Fibroblast of peridontal ligament (primary cell): ENCODE data around the gene DLG3.
A peak's percentile ranks its signal among the peaks of the same experiment; 100 is the strongest.
"Not testable (repeated sequence)": the region's sequence is repeated elsewhere in the genome, so short reads cannot be mapped to it uniquely, and the experiment has no call there.

Source experiments
- DNase-seq: peaks from one replicate; pipeline ENCODE4 v3.0.0-alpha.2; 2010; ENCODE audit errors: extremely low read depth

Gene DLG3

DNA sequence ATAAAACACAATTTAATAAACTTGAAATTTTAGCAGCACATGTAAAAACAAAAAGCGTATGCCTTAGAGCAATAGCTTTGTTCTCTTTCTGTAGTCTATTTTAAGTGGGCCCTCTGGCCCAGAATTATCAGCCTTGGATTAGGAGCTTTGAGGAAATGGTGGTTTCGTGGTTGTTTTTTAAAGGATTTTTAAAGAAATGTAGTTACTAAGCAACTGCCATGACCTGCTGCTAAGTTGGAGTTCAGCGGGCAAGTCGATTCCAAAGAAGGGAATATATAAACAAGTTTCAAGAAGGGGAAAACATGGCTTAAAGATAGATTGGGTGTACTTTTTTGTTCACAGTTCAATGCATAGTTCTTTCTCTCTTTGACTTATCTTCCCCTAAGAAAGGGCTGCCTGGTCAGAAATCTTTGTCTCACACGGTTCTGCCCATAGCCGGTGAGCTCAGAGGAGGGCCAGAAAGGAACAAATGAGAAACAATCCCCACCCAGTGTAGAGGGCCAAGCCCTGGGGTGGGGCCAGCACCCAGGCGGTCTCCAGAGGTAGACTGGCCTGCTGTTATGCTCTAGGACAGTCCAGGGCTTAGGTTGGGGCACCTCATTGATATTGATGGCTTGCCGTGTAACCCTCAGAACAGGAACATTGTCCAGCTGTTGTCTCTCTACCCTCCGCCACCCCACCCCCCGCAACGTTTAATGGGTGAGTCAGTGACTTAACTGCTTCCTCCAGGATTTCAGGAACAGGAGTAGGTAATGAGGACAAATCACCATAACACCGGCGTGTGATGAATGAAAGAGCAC lies 32.5 kb downstream of the DLG3 start:
- peak; percentile 47 for DNase-seq

DNA sequence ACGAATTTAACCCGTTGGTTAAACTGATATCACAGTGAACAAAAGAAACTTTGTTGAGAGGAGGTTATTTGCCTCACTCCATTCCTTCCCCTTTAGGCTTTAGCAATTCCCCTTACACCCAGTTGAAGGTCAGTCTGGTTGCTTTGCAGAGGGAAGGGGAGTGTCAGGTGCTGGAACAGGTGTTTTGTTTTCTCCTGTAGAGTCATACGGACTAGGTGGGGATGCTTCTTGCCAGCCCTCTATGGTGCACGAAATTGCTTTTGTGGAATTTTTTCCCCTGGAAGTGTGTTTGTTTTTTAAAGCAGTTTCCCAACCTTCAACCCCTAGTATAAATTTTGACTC lies 33.1 kb downstream of the DLG3 start:
- DNase-seq, result no peak

DNA sequence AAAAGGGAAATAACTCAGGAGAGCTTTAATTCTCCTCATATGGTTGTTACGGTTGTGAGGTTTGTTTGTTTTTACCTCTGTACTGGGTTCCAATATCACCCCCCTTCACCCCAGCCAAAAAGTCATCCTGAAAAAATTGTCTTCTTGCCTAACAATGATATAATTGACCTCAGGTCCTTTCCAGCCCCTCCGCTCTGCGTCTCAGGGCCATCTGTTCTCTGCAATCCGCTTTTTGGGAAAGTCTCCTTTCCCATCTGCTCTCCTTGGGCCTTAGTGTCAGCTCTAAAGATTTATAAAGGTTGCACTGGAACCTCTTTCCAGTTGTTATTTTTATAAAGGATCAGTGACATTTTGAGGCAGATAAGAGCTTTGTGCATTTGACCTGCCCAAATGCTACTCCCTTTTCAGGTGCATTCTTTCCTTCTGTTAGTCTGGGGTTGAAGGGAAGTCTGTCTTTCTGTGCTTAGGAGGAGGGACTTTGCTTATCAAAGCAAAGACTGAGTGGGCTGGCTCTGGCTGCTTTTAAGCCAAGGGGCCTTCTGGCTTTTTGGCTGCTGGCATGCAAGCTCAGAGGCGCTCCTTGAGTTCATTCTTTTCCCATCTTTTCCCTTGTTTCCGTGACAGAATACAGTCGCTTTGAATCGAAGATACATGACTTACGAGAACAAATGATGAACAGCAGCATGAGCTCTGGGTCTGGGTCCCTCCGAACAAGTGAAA lies 34.1 kb downstream of the DLG3 start:
- no peak for DNase-seq

DNA sequence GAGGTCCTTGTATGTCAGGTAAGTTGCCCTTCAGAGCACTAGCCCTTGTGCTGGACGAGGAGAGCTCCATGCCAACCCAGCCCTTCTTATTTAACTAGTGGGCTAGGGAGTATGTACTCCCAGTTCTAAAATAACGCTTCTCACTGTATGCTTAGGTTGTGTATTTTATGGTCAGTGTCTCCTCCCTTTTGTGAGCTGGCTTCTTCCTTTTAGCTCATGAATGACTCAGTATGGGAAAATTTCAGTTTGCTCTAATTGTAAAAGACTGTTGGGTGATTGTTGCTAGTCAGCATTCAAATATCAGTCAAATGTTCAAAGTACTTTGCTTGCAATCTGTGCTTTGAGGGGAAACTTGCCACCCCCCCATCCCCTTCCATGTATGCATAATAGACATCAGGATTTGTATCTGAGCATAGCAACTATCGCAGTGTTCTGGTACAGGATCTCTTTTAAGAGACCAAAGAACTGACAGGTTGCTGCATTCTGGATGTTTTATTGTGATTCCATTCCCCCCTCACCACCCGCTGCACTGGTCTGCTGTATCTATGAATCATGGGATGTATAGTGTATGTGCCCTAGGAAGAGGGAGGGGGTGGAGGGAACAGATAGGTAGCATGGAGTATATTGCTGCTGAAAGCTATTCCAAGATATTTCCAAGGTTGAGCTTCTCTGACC lies 34.7 kb downstream of the DLG3 start:
- peak; percentile 83 for DNase-seq

DNA sequence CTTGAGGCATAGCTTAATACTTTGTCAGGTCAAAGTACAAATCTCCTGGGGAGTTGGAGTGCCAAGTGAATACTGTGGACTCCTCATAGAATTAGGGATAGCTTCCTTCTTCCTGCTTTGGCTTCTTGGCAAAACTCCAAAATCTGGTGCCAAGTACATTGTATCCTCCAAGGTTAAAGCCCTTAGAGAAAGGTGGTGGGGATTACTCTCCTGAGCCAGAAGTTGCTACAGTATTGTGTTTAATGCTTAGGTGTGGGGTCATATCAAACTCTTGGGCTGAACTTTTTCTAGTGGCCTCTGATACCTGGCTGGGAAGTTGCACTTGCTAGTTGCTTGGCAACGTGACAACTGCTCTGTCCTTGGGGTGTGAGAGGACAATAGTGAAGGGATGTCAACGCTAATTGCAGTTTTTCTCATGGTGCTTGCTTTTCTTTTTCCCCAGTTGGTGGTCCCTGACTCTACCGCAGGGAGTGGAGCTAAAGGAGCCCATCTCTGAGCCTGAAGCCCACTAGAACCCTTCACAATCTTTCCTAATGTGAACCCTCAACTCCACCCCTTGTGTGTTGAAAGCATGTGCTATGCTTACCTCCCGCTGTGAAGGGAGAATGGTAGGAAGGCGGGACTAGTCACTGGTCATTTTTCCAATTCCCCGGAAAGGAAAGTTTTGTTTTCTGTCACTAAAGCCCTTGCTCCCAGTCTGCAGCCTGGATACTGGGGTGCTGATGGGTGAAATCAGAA lies 35.5 kb downstream of the DLG3 start:
- peak; percentile 29 for DNase-seq

DNA sequence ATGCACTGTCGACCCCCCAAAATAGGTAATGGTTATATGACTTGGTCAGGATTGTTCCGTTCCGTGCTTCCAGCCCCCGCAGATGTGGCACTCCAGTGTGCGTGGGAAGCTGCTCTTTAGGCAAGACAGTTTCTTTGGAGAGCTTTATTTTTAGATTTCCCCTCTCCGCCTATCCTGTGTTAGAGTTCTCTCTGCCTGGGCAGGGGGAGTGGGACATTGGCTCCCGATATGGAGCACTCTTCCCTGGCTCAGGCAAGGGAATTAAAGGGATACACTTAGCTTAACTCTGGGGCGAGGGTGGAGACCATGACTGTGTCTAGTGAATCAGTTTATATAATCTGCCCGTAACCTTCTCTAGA lies 36.0 kb downstream of the DLG3 start:
- DNase-seq, result peak; percentile 25

DNA sequence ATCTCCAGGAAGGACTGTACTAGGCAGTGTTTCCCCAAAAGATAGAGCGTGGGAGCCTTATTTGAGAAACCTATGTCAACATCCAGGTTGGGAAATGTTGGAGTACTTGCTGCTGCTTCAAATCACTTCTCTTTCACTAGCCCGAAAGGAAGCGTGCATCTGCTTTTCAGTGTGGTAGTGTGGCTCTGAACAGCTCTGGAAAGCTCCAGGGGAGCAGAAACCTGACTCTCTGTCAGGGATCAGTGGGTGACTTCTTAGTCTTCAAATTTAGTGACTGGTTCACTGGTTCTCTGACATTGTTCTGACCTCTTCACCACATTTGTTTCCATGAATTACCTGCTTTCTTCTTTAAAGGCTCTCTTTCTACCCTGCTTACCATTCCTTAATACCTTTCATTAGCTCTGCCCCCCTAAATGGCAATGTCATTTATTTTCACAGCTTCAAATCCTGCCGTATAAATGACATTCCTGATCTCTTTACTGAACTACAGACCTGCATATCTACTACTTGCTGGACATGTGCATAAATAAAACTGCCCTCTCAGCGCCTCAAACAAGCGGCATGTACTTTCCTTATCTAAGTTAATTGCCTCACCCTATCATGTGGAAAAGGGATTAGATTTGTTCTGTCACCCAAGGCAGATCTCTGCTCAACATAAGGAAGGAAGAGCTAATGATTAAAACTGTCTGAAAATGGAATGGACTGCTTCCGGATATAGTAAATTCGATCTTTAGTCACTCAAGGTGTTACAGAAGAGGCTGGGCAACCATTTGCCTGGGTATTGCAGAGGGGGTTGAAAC lies 37.0 kb downstream of the DLG3 start:
- DNase-seq, result no peak

DNA sequence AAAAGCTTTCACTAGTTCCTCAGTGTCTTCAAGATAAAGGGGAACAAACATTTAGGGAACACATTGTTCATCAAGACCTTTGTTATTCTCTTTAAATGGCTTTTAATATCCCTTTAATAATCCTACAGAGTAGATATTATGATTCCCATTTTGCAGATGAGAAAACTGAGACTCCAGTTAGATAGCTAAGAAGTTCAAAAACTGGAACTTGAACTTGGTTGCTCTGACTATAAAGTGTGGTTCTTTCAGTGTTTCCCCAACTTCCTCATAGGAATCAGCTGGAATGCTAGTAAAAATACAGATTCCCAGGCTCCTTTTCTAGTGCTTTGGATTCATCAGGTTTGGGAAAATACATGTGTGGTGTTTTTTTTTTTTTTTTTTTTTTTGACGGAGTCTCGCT lies 37.7 kb downstream of the DLG3 start:
- no peak for DNase-seq

DNA sequence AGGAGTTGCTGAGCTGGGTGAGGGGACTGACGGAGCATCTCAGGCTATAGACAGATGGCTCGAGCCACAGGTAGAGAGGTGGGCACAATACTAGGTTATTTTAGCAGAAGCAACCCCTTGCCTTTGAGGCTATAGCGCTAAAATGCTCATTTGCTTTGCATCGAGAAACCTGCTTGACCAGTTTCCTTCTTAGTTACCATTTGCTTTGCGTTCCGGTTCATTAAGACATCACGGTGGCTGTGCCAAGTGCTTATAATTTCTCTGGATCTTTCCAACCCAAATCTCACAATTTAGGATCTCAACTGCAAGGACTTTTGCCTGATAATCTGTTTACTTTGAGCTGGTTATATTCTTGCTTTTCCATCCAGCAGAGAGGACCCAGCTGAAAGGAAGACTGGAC lies 40.8 kb downstream of the DLG3 start:
- no peak for DNase-seq

DNA sequence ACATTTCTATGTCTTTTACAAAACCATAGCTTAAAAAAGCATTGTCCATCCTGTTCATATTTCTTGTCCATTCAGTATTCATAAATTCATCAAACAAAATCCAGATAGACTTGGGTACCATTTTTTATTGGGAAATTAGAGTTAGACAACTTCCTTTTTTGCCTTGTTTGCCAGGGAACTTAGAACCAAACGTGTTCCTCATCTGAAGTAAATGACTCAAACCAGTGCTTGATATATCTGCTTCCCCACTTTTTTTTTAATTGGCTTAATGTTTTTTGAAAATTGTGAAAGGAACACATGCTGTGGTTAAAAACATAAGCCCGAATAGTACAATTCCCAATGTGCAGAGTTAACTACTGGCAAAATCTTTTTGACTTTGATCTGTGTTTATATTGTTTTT lies 44.2 kb downstream of the DLG3 start:
- DNase-seq, result no peak

DNA sequence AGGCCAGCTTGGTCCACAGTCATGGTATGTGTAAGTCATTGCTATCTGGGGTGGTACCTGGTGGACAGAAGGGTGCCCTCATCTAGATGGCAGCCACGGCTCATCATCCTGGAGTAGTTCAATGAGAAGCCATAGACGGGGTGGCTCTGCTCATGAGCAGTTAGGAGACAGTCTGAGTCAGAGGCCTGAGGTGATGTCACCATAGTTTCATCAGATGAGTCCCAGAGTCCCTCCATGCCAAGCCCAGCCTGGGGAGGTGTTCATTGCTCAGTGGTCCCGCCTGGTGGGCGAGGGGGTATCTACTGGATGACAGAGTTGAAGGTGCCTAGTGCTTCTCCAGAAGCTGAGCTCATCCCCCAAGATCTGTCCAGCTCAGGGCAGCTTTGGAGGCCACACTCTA lies 49.8 kb downstream of the DLG3 start:
- DNase-seq, result no peak

DNA sequence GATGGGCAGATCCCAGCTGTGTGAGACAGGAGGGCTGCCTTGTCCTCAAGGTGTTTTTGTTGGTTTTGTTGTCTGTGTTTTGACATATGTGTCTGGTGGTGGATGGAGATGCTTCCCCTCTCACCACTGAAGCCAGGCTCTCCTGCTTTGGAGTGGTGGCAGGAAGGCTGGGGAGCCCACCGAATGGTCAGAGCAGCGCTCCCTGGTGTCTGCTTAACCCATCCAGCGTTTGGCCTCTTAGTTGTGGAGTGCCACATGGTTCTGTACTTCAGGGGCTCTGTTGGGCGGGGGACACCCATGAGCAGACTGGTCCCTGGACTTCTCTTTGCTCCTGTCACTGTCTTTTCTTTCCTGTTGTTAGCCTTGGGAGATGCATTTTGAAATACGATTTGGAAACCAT lies 51.9 kb downstream of the DLG3 start:
- DNase-seq, result no peak

DNA sequence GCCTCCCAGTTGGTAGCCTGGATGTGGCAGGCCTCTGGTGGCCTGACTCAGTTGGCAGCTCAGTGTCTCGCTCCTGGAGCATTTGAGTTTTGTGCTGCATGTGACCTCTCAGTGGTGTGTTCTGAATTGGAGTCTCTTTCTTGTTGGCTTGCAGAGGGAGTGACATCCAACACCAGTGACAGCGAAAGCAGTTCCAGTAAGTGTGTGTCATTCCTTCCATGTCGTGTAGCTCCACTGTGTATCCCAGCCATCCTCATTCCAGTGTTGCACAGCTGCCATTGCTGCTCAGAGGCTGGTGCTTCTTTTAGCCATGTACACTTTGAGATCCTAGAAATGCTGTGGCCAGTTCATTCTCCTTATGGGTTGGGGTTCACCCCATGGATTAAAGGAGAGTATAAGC lies 52.4 kb downstream of the DLG3 start:
- no peak for DNase-seq

DNA sequence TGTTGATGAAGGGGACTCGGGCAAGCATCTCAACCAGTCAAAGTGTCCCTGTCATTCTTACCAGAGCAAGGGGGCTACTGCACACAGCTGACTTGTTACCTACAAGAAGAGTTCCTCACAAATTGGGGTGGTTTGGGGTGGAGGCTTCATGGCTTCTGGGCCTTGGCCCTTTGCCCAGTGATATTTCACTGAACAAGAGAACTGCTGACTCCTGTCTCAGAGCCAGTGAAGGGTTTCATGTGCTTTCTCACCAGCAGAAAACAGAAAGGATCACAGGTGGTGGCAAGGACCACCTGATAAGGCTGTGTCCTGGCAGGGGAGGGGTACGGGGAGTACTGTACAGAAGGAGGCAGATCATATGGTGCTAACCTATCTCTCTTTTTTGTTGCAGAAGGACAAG lies 53.5 kb downstream of the DLG3 start:
- DNase-seq, result no peak

DNA sequence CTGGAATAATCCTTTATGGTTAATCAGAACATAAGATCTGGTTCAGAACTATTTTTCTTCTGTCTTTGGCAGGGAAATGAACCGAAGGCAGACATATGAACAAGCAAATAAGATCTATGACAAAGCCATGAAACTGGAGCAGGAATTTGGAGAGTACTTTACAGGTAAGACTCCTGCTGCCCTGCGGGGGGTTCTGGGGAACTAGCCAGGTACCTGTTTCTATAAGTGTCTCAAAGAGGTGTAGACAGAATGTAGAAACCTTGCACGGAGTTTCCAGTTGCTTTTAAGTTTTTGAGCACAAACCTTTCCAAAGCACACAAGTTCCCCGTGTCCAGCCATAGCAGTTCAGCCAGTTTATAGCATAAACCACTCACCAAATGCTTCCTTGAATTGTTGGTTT lies 56.2 kb downstream of the DLG3 start:
- DNase-seq, result no peak

DNA sequence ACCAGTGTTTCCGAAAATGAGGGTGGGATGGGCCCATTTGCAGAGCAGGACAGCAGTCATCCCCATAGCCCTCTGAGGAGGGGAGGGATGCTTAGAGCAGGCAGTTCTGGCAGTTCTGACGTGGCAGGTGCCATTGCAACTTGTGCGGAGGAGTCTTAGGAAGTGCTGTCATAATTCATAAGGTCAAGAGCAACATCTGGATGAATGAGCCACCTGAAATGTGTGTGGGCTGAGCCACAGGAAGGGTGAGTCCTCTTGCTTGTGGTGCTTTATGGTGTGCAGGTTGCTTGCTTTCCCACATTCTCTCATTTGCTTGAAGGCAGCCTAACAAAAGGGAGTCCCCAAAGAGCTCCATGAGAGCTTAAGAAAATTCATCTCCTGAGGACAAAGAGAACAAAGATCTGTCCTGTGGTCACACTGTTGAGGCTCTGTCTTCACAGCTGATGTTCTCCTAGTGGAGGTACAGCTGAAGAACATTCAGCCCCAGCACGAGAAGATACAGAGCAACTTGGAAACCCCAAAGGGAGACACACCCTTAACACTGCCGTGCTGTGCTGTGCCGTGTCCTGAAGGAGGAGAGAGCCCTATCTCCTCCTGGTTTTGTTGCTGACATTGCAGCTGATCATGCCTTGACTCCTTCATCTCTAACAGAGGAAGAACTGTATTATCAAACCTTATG lies 60.3 kb downstream of the DLG3 start:
- no peak for DNase-seq

DNA sequence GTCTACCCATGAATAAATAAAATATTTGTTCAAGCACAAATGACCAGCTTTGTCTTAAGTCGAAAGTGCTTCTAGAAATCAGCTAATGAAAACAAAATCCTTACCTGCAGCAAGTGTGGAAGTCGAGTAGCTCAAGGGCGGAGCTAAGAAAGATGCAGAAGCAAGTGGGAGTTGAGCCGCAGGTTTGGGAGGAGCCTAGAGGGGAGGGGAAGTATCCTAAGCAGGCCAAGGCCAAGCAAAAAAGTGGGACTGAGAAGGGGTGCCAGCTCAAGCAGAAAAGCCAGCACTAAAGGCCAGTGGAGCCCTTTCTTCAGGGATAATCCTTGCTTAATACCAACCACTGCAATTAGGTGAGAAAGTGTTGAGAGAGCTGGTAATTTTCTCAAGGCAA lies 60.8 kb downstream of the DLG3 start:
- no peak for DNase-seq

DNA sequence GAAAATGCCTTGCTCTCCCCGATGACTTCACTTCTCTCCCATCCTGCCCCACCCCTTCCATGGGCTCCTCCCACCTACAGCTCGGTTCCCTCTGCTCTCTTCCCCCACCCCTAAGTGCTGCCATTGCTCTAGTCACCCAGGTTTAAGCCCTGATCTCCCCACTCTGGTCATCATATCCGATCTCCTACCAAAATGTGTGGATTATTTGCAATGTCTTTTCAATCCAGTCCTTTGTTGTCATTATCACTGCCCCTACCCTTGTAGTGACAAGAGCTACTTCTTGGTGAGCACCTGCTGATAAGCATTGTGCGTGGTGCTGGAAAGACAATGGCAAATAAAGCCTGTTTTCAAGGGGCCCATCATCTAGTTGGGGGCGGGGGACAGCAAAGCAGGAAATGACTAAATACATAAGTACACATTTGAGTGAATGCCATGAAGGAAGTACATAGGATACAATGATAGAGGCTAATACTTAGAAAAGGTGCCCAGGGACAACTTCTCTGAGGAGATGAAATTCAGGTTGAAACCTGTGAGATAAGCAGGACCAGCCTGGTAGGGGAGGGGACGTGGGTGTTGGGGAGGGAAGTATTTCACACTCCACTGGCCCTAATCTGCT lies 63.8 kb downstream of the DLG3 start:
- no peak for DNase-seq

DNA sequence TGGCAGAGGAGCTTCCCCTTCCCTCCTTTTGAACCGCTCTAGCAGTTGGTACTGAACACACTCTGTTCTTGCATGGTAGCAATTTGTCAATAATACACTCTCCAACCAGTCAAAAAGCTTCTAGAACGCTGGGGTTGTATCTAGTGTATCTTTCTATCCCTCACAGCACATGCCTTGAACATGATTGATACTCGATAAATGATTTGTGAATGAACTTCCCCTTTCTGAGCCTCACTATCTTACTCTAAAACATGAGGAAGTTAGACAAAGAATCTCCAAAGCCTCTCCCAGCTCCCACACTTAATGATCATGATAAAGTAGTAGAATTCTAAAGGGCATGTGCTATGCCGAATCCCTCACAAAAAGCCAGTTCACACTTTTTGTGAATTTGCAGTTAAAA lies 64.4 kb downstream of the DLG3 start:
- DNase-seq, result no peak

DNA sequence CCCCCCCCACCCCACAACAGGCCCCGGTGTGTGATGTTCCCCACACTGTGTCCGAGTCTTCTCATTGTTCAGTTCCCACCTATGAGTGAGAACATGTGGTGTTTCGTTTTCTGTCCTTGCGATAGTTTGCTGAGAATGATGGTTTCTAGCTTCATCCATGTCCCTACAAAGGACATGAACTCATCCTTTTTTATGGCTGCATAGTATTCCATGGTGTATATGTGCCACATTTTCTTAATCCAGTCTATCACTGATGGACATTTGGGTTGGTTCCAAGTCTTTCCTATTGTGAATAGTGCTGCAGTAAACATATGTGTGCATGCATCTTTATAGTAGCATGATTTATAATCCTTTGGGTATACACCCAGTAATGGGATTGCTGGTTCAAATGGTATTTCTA lies 70.6 kb downstream of the DLG3 start:
- not testable (repeated sequence) for DNase-seq

DNA sequence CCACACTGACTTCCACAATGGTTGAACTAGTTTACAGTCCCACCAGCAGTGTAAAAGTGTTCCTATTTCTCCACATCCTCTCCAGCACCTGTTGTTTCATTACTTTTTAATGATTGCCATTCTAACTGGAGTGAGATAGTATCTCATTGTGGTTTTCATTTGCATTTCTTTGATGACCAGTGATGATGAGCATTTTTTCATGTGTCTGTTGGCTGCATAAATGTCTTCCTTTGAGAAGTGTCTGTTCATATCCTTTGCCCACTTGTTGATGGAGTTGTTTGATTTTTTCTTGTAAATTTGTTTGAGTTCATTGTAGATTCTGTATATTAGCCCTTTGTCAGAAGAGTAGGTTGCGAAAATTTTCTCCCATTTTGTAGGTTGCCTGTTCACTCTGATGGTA lies 71.1 kb downstream of the DLG3 start:
- not testable (repeated sequence) for DNase-seq
